HFFc6 (cell line): ENCODE data around the gene TMEM109. TPM values are rescaled to one million over a fixed set of nuclear protein-coding genes. Genes with fewer than 3 reads are reported as not detected.

Experiments used
- DNase-seq: peaks from one replicate; pipeline ENCODE4 v3.0.0-alpha.2; 2018
- H3K27ac Mint-ChIP-seq: 2 replicates; pipeline ENCODE4 v1.8.0; 2020; ENCODE audit warnings: mild to moderate bottlenecking, mixed read lengths
- H3K27me3 Mint-ChIP-seq: 2 replicates; pipeline ENCODE4 v1.8.0; 2021; ENCODE audit warnings: mild to moderate bottlenecking, moderate library complexity, mixed read lengths; ENCODE audit not compliant: insufficient read depth
- H3K36me3 Mint-ChIP-seq: 2 replicates; pipeline ENCODE4 v1.8.0; 2021; ENCODE audit warnings: low read depth, mixed read lengths
- H3K4me1 Mint-ChIP-seq: 2 replicates; pipeline ENCODE4 v1.8.0; 2020; ENCODE audit warnings: low read depth, mixed read lengths
- H3K4me3 Mint-ChIP-seq: 2 replicates; pipeline ENCODE4 v1.8.0; 2020; ENCODE audit warnings: mild to moderate bottlenecking, moderate library complexity, mixed read lengths
- H3K9me3 Mint-ChIP-seq: 2 replicates; pipeline ENCODE4 v1.8.0; 2020; ENCODE audit warnings: mild to moderate bottlenecking, mixed read lengths
- CTCF ChIP-seq: fragments of 200-600 bp; sonication (generic); IDR thresholded peaks from 2 replicates; pipeline ENCODE4 v1.5.0; 2021; ENCODE audit warnings: antibody characterized with exemption, mild to moderate bottlenecking
- total RNA-seq, 6 experiments: library from RNA; stranded (reverse); fragmentation: NEBNext Ultra II Directional; extraction: Animal tissue kit (Norgen Biotek cat#: 25700); gene quantifications; 2 replicates in 1 of 6; 3 replicates in 5 of 6; pipeline ENCODE4 v1.2.3, GENCODE V29; 2021

The TMEM109 gene
- total RNA-seq, 6 experiments from 2014 or later = 74.6 to 101 (median 92.5) TPM

- no peak for TF ChIP-seq CTCF
- no peaks in the 10 kb centered on the region for H3K36me3 Mint-ChIP-seq
Observed at GRCh38 chr11:60960405-60960804, 46.4 kb downstream of the TMEM109 start.

GRCh38 chr11:60964801-60965200 is 50.8 kb downstream of the TMEM109 start:
- no peak overlapping the region for H3K27ac Mint-ChIP-seq
- no peak for DNase-seq
- no peak overlapping the region for H3K4me3 Mint-ChIP-seq
- H3K27me3 Mint-ChIP-seq = peaks cover 30% of the 10 kb centered on the region
- H3K36me3 Mint-ChIP-seq = peaks cover 5% of the 10 kb centered on the region; the same call in 1 of the 2 replicates
- peaks cover 5% of the 10 kb centered on the region for H3K4me1 Mint-ChIP-seq
- H3K9me3 Mint-ChIP-seq = peaks cover 9% of the 10 kb centered on the region
- no peak for TF ChIP-seq CTCF

More at GRCh38 chr11:60960405-60960804, 46.4 kb downstream of the TMEM109 start:
- peaks cover 22% of the 10 kb centered on the region for H3K27me3 Mint-ChIP-seq
- H3K9me3 Mint-ChIP-seq = no peaks in the 10 kb centered on the region
- no peak overlapping the region for H3K27ac Mint-ChIP-seq
- no peak for DNase-seq
- H3K4me3 Mint-ChIP-seq = no peak overlapping the region
- H3K4me1 Mint-ChIP-seq = peaks cover 33% of the 10 kb centered on the region

- Mint-ChIP-seq H3K9me3 (peaks cover 9% of the 10 kb centered on the region), H3K27ac (no peak overlapping the region), H3K36me3 (peaks cover 5% of the 10 kb centered on the region; the same call in 1 of the 2 replicates), H3K4me1 (no peaks in the 10 kb centered on the region), H3K4me3 (no peak overlapping the region), H3K27me3 (peaks cover 40% of the 10 kb centered on the region)
- DNase-seq = no peak
- no peak for TF ChIP-seq CTCF
Observed at GRCh38 chr11:60966890-60967289, 52.9 kb downstream of the TMEM109 start.

- H3K27me3 Mint-ChIP-seq = peaks cover 50% of the 10 kb centered on the region
- H3K9me3 Mint-ChIP-seq = peaks cover 9% of the 10 kb centered on the region
- no peak for DNase-seq
- H3K27ac Mint-ChIP-seq = no peak overlapping the region
- no peak overlapping the region for H3K4me3 Mint-ChIP-seq
- no peak for TF ChIP-seq CTCF
- peaks cover 5% of the 10 kb centered on the region; the same call in 1 of the 2 replicates for H3K36me3 Mint-ChIP-seq
- no peaks in the 10 kb centered on the region for H3K4me1 Mint-ChIP-seq
Observed at GRCh38 chr11:60968223-60968622, 54.3 kb downstream of the TMEM109 start.

GRCh38 chr11:60970369-60970774 is 56.4 kb downstream of the TMEM109 start:
- Mint-ChIP-seq H3K4me1 (no peaks in the 10 kb centered on the region), H3K9me3 (peaks cover 9% of the 10 kb centered on the region), H3K4me3 (no peak overlapping the region), H3K36me3 (peaks cover 5% of the 10 kb centered on the region; the same call in 1 of the 2 replicates), H3K27ac (no peak overlapping the region), H3K27me3 (peaks cover 47% of the 10 kb centered on the region)
- peak; percentile 92 for TF ChIP-seq CTCF
- peak; percentile 22 for DNase-seq

- no peak for TF ChIP-seq CTCF
- Mint-ChIP-seq H3K4me1 (no peaks in the 10 kb centered on the region), H3K9me3 (peaks cover 9% of the 10 kb centered on the region), H3K4me3 (no peak overlapping the region), H3K36me3 (peaks cover 5% of the 10 kb centered on the region; the same call in 1 of the 2 replicates), H3K27me3 (peaks cover 48% of the 10 kb centered on the region), H3K27ac (no peak overlapping the region)
- no peak for DNase-seq
Observed at GRCh38 chr11:60970890-60971289, 56.9 kb downstream of the TMEM109 start.
